Measurements from ENCODE around the gene TCF3.

TCF3 gene

GRCh38 chr19:1585243-1585580 is 67.2 kb downstream of the TCF3 start:
- peaks cover 23% of the 10 kb centered on the region for H4K20me1 ChIP-seq (ENCODE audit: insufficient read depth, low read length, poor library complexity, severe bottlenecking)
- TF ChIP-seq EZH2phosphoT487 (IDR thresholded peaks at IDR 0.05; ENCODE audit: borderline replicate concordance) = no peak
- TF ChIP-seq, protein P1, sequence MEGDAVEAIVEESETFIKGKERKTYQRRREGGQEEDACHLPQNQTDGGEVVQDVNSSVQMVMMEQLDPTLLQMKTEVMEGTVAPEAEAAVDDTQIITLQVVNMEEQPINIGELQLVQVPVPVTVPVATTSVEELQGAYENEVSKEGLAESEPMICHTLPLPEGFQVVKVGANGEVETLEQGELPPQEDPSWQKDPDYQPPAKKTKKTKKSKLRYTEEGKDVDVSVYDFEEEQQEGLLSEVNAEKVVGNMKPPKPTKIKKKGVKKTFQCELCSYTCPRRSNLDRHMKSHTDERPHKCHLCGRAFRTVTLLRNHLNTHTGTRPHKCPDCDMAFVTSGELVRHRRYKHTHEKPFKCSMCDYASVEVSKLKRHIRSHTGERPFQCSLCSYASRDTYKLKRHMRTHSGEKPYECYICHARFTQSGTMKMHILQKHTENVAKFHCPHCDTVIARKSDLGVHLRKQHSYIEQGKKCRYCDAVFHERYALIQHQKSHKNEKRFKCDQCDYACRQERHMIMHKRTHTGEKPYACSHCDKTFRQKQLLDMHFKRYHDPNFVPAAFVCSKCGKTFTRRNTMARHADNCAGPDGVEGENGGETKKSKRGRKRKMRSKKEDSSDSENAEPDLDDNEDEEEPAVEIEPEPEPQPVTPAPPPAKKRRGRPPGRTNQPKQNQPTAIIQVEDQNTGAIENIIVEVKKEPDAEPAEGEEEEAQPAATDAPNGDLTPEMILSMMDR (conservative IDR thresholded peaks at IDR 0.05; ENCODE audit: low read length) = no peak
- no peaks in the 10 kb centered on the region for H3F3A ChIP-seq (ENCODE audit: low read depth)

DNA sequence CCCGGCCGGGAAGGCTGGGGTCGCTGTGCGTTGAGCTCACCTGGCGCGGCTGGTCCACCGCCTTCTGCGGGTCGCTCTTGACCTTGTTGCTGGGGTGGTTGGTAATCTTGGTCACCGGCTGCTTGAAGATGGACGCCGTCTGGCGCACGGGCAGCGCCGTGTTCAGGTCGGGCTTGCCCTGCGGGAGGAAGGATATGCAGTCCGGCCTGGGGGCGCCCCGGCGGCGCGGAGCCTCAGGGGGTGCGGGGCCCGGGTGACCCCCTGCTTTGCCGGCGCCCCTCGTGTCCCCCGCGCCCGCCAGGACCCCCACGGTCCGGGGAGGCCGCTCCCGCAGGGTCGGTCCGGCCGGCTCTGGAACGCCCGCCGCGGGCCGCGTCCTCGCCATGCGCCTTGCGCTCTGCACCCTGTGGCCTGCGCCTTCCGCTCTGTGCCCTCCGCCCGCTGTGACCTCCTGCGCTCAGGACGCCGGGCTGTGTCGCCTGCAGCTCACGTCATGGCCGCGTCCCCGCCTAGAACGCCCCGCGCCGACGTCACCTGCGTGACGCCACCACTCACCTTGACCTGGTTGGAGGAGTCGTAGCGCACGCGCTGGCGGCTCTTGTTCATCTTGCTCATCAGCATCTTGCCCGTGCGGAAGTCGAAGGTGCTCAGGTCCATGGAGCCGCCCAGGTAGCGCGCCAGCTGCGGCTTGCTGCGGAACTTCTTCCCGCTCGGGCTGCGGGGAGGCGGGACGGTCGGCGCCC is 67.7 kb downstream of the TCF3 start:
- Histone ChIP-seq H3F3A (ENCODE audit: low read depth) (no peaks in the 10 kb centered on the region), H3K9me2 (replicated peaks; ENCODE audit: low read depth, low read length) (no peaks in the 10 kb centered on the region), H3K79me2 (ENCODE audit: insufficient read depth, low read length) (peaks cover 48% of the 10 kb centered on the region), H3K9ac (ENCODE audit: low read depth, low read length, poor library complexity, severe bottlenecking) (no peak overlapping the region), H3K4me2 (ENCODE audit: low read depth, low read length, poor library complexity, severe bottlenecking) (no peak overlapping the region), H3K4me3 (ENCODE audit: low read length, poor library complexity, severe bottlenecking) (no peak overlapping the region), H3K36me3 (ENCODE audit: insufficient read depth, low read length) (peaks cover 38% of the 10 kb centered on the region; the same call in 1 of the 2 replicates), H4K20me1 (ENCODE audit: insufficient read depth, low read length, poor library complexity, severe bottlenecking) (peaks cover 18% of the 10 kb centered on the region), H3K9me3 (ENCODE audit: insufficient read depth, low read depth, low read length) (no peaks in the 10 kb centered on the region), H3K27me3 (ENCODE audit: insufficient read depth, low read length, poor library complexity, severe bottlenecking) (no peaks in the 10 kb centered on the region), H2AFZ (ENCODE audit: low read length) (no peak overlapping the region), H3K4me1 (ENCODE audit: insufficient read depth, low read length, poor library complexity, severe bottlenecking) (peaks cover 4% of the 10 kb centered on the region)
- TF ChIP-seq EZH2phosphoT487 (IDR thresholded peaks at IDR 0.05; ENCODE audit: borderline replicate concordance) = no peak
- TF ChIP-seq, protein P1 (conservative IDR thresholded peaks at IDR 0.05; ENCODE audit: low read length) = no peak

More at GRCh38 chr19:1585243-1585580, 67.2 kb downstream of the TCF3 start:
- Histone ChIP-seq H3K27me3 (ENCODE audit: insufficient read depth, low read length, poor library complexity, severe bottlenecking) (no peaks in the 10 kb centered on the region), H3K9ac (ENCODE audit: low read depth, low read length, poor library complexity, severe bottlenecking) (no peak overlapping the region), H3K4me1 (ENCODE audit: insufficient read depth, low read length, poor library complexity, severe bottlenecking) (peaks cover 5% of the 10 kb centered on the region), H3K4me3 (ENCODE audit: low read length, poor library complexity, severe bottlenecking) (no peak overlapping the region), H3K9me2 (replicated peaks; ENCODE audit: low read depth, low read length) (no peaks in the 10 kb centered on the region), H3K4me2 (ENCODE audit: low read depth, low read length, poor library complexity, severe bottlenecking) (no peak overlapping the region), H3K36me3 (ENCODE audit: insufficient read depth, low read length) (peaks cover 33% of the 10 kb centered on the region; the same call in 1 of the 2 replicates), H2AFZ (ENCODE audit: low read length) (no peak overlapping the region), H3K79me2 (ENCODE audit: insufficient read depth, low read length) (peaks cover 54% of the 10 kb centered on the region), H3K9me3 (ENCODE audit: insufficient read depth, low read depth, low read length) (no peaks in the 10 kb centered on the region)

- peaks cover 6% of the 10 kb centered on the region for H4K20me1 ChIP-seq (ENCODE audit: insufficient read depth, low read length, poor library complexity, severe bottlenecking)
- peaks cover 56% of the 10 kb centered on the region; the same call in 1 of the 2 replicates for H3K36me3 ChIP-seq (ENCODE audit: insufficient read depth, low read length)
- H3K9ac ChIP-seq (ENCODE audit: low read depth, low read length, poor library complexity, severe bottlenecking) = no peak overlapping the region
- no peaks in the 10 kb centered on the region for H3K9me3 ChIP-seq (ENCODE audit: insufficient read depth, low read depth, low read length)
- no peaks in the 10 kb centered on the region for H3F3A ChIP-seq (ENCODE audit: low read depth)
- no peak overlapping the region for H3K4me3 ChIP-seq (ENCODE audit: low read length, poor library complexity, severe bottlenecking)
- H3K79me2 ChIP-seq (ENCODE audit: insufficient read depth, low read length) = peaks cover 24% of the 10 kb centered on the region
- H3K4me1 ChIP-seq (ENCODE audit: insufficient read depth, low read length, poor library complexity, severe bottlenecking) = no peaks in the 10 kb centered on the region
- no peak for TF ChIP-seq EZH2phosphoT487 (IDR thresholded peaks at IDR 0.05; ENCODE audit: borderline replicate concordance)
- TF ChIP-seq, protein P1 (conservative IDR thresholded peaks at IDR 0.05; ENCODE audit: low read length) = no peak
- no peak overlapping the region for H2AFZ ChIP-seq (ENCODE audit: low read length)
- H3K27me3 ChIP-seq (ENCODE audit: insufficient read depth, low read length, poor library complexity, severe bottlenecking) = no peaks in the 10 kb centered on the region
- H3K4me2 ChIP-seq (ENCODE audit: low read depth, low read length, poor library complexity, severe bottlenecking) = no peak overlapping the region
- H3K9me2 ChIP-seq (replicated peaks; ENCODE audit: low read depth, low read length) = no peaks in the 10 kb centered on the region
Observed at GRCh38 chr19:1582201-1582600, 70.2 kb downstream of the TCF3 start.
